HCT116 (cell line): ENCODE measurements around the gene C12orf43. TPM values are rescaled to one million over a fixed set of nuclear protein-coding genes. Genes with fewer than 3 reads are reported as not detected.

Experiments
- ATAC-seq: fragments of 200-7000 bp; cut with Tn5 transposase; 2 replicates; pipeline ENCODE4 v1.9.1; 2020; ENCODE audit warnings: mild to moderate bottlenecking, moderate library complexity
- BruUV-seq: library from RNA; stranded (reverse); fragments of 400-500 nt; replicated peaks from 2 replicates; lab custom pipeline; 2021; lab: Mats Ljungman, UMichigan
- CTCF ChIA-PET: fragments of 300-600 bp; sonication (Branson Sonifier 250); formaldehyde crosslinking; loops from one replicate; lab custom pipeline; 2021; ENCODE audit warnings: antibody characterized with exemption; lab: Charles Lee
- POLR2A ChIA-PET: fragments of 300-600, 350-600 bp; sonication (Branson Sonifier 250); formaldehyde crosslinking; loops from one replicate; lab custom pipeline; 2021; ENCODE audit warnings: antibody characterized with exemption; lab: Charles Lee
- RAD21 ChIA-PET, 2 experiments: fragments of 300-600 bp; sonication (Branson Sonifier 250); formaldehyde crosslinking; loops; one replicate each; lab custom pipeline; 2023; ENCODE audit warnings: low total read pairs in 2 of 2; ENCODE audit not compliant: uncharacterized antibody in 2 of 2, unreplicated experiment in 2 of 2, low non-redundant PET in 1 of 2; lab: Charles Lee
- DNase-seq: peaks from one replicate; pipeline ENCODE4 v3.0.0-alpha.2; 2010; ENCODE audit warnings: low read depth, low spot score
- H2AFZ ChIP-seq: fragments of 200-600 bp; shearing (Covaris generic), sonication (generic); 2 replicates; pipeline ENCODE4 v1.6.1; 2017; ENCODE audit warnings: low read depth, mixed run types, mixed read lengths, antibody characterized with exemption, low read length; ENCODE audit not compliant: poor library complexity, severe bottlenecking
- H3K27ac ChIP-seq: 2 replicates; pipeline ENCODE4 v1.5.1; 2012; ENCODE audit warnings: low read depth, low read length
- H3K27me3 ChIP-seq: fragments of 200-600 bp; sonication (generic); 2 replicates; pipeline ENCODE4 v1.6.1; 2016; ENCODE audit warnings: mixed run types, low read length, mixed read lengths; ENCODE audit not compliant: insufficient read depth
- H3K36me3 ChIP-seq, 2 experiments: fragments of 200-500 bp in 1 of 2; fragments of 200-600 bp in 1 of 2; sonication (Bioruptor generic) in 1 of 2; sonication (generic) in 1 of 2; 2 replicates each; pipeline versions ENCODE4 v1.5.1 to v1.6.1; 2014 to 2016; ENCODE audit warnings: low read length in 2 of 2, inconsistent platforms in 1 of 2, mixed read lengths in 1 of 2, mixed run types in 1 of 2; ENCODE audit not compliant: insufficient read depth in 2 of 2, control insufficient read depth in 1 of 2
- H3K4me1 ChIP-seq, 2 experiments: fragments of 200-600 bp in 1 of 2; sonication (generic) in 1 of 2; 2 replicates each; pipeline versions ENCODE4 v1.5.1 to v1.6.1; 2012 to 2017; ENCODE audit warnings: low read length in 2 of 2, inconsistent platforms in 1 of 2, mild to moderate bottlenecking in 1 of 2, mixed read lengths in 1 of 2, mixed run types in 1 of 2, moderate library complexity in 1 of 2; ENCODE audit not compliant: insufficient read depth in 2 of 2, control insufficient read depth in 1 of 2
- H3K4me2 ChIP-seq: fragments of 200-600 bp; sonication (generic); 2 replicates; pipeline ENCODE4 v1.6.1; 2017; ENCODE audit warnings: mixed run types, low read length, mixed read lengths
- H3K4me3 ChIP-seq, 2 experiments: fragments of 200-600 bp in 1 of 2; sonication (generic) in 1 of 2; replicated peaks in 1 of 2; 2 replicates each; pipeline ENCODE4 v1.5.1; 2011 to 2016; ENCODE audit warnings: low read length in 2 of 2, control low read depth in 1 of 2, low read depth in 1 of 2, mild to moderate bottlenecking in 1 of 2, mixed read lengths in 1 of 2, mixed run types in 1 of 2
- H3K79me2 ChIP-seq: fragments of 200-600 bp; sonication (generic); 2 replicates; pipeline ENCODE4 v1.6.1; 2017; ENCODE audit warnings: mild to moderate bottlenecking, mixed run types, low read length, moderate library complexity, mixed read lengths; ENCODE audit not compliant: insufficient read depth
- H3K9ac ChIP-seq: fragments of 200-600 bp; sonication (generic); 2 replicates; pipeline ENCODE4 v1.6.1; 2016; ENCODE audit warnings: low read length, mixed read lengths
- H3K9me2 ChIP-seq: fragments of 200-600 bp; sonication (generic), shearing (Covaris generic); 2 replicates; pipeline ENCODE4 v1.6.1; 2017; ENCODE audit warnings: mixed run types, mild to moderate bottlenecking, moderate library complexity; ENCODE audit not compliant: insufficient read depth
- H3K9me3 ChIP-seq, 2 experiments: fragments of 200-500 bp in 1 of 2; fragments of 200-600 bp in 1 of 2; sonication (Bioruptor generic) in 1 of 2; sonication (generic) in 1 of 2; 2 replicates each; pipeline ENCODE4 v1.6.1; 2014 to 2017; ENCODE audit warnings: low read length in 2 of 2, mixed read lengths in 2 of 2, inconsistent platforms in 1 of 2, low read depth in 1 of 2, mild to moderate bottlenecking in 1 of 2, mixed run types in 1 of 2, moderate library complexity in 1 of 2; ENCODE audit not compliant: control insufficient read depth in 1 of 2, insufficient read depth in 1 of 2
- H4K20me1 ChIP-seq: fragments of 200-600 bp; sonication (generic), shearing (Covaris generic); 2 replicates; pipeline ENCODE4 v1.6.1; 2017; ENCODE audit warnings: mixed run types, mild to moderate bottlenecking, moderate library complexity; ENCODE audit not compliant: insufficient read depth
- CBX3 ChIP-seq: IDR thresholded peaks from 2 replicates; pipeline ENCODE4 v1.6.1; 2012; ENCODE audit warnings: low read depth
- CEBPB ChIP-seq: IDR thresholded peaks from 2 replicates; pipeline ENCODE4 v1.6.1; 2012; ENCODE audit warnings: low read depth
- EGR1 ChIP-seq: IDR thresholded peaks from 2 replicates; pipeline ENCODE4 v1.6.1; 2012; ENCODE audit warnings: low read depth
- ELF1 ChIP-seq: IDR thresholded peaks from 2 replicates; pipeline ENCODE4 v1.6.1; 2012; ENCODE audit warnings: low read depth, borderline replicate concordance
- EZH2 ChIP-seq: fragments of 200-600 bp; sonication (generic); IDR thresholded peaks from 2 replicates; pipeline ENCODE4 v1.6.1; 2017; ENCODE audit warnings: antibody characterized with exemption, mixed run types
- SIN3A ChIP-seq: IDR thresholded peaks from 2 replicates; pipeline ENCODE4 v1.6.1; 2012; ENCODE audit warnings: low read depth
- SP1 ChIP-seq: IDR thresholded peaks from 2 replicates; pipeline ENCODE4 v1.6.1; 2012; ENCODE audit warnings: low read depth
- TCF7L2 ChIP-seq: IDR thresholded peaks from 2 replicates; pipeline ENCODE4 v1.7.0; 2011; ENCODE audit warnings: borderline replicate concordance, inconsistent platforms; ENCODE audit not compliant: insufficient read depth, insufficient read length; ENCODE audit errors: extremely low read depth
- ZFX ChIP-seq: fragments of 450-650 bp; IDR thresholded peaks from 2 replicates; pipeline ENCODE4 v1.6.1; 2017
- ZNF274 ChIP-seq: fragments of 200-500 bp; sonication (Bioruptor generic); IDR thresholded peaks from 2 replicates; pipeline ENCODE4 v1.6.1; 2014; ENCODE audit warnings: mild to moderate bottlenecking, low read depth, low read length, inconsistent platforms
- intact Hi-C: fragments of 100-400 bp; cut with micrococcal nuclease; formaldehyde crosslinking; loops from 2 replicates; pipeline ENCODE4 v1.10.0; 2022
- total RNA-seq: library from RNA; stranded (reverse); gene quantifications from one replicate; pipeline ENCODE4 v1.2.1, GENCODE V29; 2021; ENCODE audit not compliant: unreplicated experiment
- TF ChIP-seq, protein P1 (sequence below): IDR thresholded peaks from 2 replicates; pipeline ENCODE4 v1.6.1; 2011; ENCODE audit warnings: mild to moderate bottlenecking, low read length, moderate library complexity; ENCODE audit not compliant: insufficient replicate concordance; ENCODE audit errors: extremely low read depth
- TF ChIP-seq, protein P2 (sequence below), 3 experiments: fragments of 200-600 bp in 1 of 3; sonication (generic) in 1 of 3; IDR thresholded peaks in 2 of 3; conservative IDR thresholded peaks in 1 of 3; 2 replicates each; pipeline ENCODE4 v1.5.1; 2012 to 2017; ENCODE audit warnings: low read depth in 2 of 3, low read length in 2 of 3, antibody characterized with exemption in 1 of 3, borderline replicate concordance in 1 of 3, control low read depth in 1 of 3, mild to moderate bottlenecking in 1 of 3, mixed read lengths in 1 of 3, mixed run types in 1 of 3, moderate library complexity in 1 of 3; ENCODE audit not compliant: insufficient read depth in 1 of 3
- TF ChIP-seq, protein P3 (sequence below): IDR thresholded peaks from 2 replicates; pipeline ENCODE4 v1.6.1; 2012; ENCODE audit warnings: low read depth

C12orf43 gene
- total RNA-seq, 1 experiment from 2014 or later = 16.2 TPM

DNA sequence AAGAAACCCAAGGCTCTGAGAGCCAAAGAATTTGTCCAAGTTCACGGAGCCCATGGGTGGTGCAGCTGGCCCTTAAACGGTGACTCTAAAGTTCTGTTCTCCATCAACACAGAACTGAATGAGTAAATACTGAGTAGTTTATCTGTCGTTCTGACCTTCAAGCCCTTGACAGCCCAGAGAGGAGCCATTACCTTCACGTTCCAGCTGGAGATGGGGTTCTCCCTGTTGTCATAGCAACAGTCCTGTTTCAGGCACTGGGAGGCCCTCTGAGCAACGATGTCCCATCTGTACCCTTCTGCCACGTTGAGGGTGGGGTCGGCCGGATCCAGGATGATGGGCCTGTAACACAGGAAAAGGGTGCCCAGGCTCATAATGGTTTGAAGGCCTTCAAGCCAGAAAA lies 7.5 kb upstream of the C12orf43 start:
- intact Hi-C loops = no loop called here
- H4K20me1 ChIP-seq = no peaks in the 10 kb centered on the region
- ChIA-PET RAD21 (no interaction called here), POLR2A (no interaction called here), CTCF (no interaction called here)
- H3K27ac ChIP-seq = no peak overlapping the region
- no peaks in the 10 kb centered on the region for H3K9me3 ChIP-seq
- no peak overlapping the region for H2AFZ ChIP-seq
- no peak overlapping the region for H3K4me3 ChIP-seq
- no peaks in the 10 kb centered on the region for H3K36me3 ChIP-seq
- H3K9me2 ChIP-seq = no peaks in the 10 kb centered on the region
- H3K79me2 ChIP-seq = no peaks in the 10 kb centered on the region
- no peak for TF ChIP-seq EZH2
- TF ChIP-seq SIN3A = no peak
- no peak for TF ChIP-seq ELF1
- TF ChIP-seq, protein P1, sequence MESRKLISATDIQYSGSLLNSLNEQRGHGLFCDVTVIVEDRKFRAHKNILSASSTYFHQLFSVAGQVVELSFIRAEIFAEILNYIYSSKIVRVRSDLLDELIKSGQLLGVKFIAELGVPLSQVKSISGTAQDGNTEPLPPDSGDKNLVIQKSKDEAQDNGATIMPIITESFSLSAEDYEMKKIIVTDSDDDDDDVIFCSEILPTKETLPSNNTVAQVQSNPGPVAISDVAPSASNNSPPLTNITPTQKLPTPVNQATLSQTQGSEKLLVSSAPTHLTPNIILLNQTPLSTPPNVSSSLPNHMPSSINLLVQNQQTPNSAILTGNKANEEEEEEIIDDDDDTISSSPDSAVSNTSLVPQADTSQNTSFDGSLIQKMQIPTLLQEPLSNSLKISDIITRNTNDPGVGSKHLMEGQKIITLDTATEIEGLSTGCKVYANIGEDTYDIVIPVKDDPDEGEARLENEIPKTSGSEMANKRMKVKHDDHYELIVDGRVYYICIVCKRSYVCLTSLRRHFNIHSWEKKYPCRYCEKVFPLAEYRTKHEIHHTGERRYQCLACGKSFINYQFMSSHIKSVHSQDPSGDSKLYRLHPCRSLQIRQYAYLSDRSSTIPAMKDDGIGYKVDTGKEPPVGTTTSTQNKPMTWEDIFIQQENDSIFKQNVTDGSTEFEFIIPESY = no peak
- TF ChIP-seq ZNF274 = no peak
- no peak for TF ChIP-seq TCF7L2
- no peak for TF ChIP-seq EGR1
- no peak for TF ChIP-seq ZFX
- TF ChIP-seq SP1 = no peak
- TF ChIP-seq, protein P2, sequence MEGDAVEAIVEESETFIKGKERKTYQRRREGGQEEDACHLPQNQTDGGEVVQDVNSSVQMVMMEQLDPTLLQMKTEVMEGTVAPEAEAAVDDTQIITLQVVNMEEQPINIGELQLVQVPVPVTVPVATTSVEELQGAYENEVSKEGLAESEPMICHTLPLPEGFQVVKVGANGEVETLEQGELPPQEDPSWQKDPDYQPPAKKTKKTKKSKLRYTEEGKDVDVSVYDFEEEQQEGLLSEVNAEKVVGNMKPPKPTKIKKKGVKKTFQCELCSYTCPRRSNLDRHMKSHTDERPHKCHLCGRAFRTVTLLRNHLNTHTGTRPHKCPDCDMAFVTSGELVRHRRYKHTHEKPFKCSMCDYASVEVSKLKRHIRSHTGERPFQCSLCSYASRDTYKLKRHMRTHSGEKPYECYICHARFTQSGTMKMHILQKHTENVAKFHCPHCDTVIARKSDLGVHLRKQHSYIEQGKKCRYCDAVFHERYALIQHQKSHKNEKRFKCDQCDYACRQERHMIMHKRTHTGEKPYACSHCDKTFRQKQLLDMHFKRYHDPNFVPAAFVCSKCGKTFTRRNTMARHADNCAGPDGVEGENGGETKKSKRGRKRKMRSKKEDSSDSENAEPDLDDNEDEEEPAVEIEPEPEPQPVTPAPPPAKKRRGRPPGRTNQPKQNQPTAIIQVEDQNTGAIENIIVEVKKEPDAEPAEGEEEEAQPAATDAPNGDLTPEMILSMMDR (IDR thresholded peaks at IDR 0.05 in 2 of 3, conservative IDR thresholded peaks at IDR 0.05 in 1 of 3; ENCODE audit: borderline replicate concordance in 1 of 3, insufficient read depth in 1 of 3, low read depth in 2 of 3, low read length in 2 of 3) = no peak
- TF ChIP-seq CEBPB = no peak
- TF ChIP-seq, protein P3, sequence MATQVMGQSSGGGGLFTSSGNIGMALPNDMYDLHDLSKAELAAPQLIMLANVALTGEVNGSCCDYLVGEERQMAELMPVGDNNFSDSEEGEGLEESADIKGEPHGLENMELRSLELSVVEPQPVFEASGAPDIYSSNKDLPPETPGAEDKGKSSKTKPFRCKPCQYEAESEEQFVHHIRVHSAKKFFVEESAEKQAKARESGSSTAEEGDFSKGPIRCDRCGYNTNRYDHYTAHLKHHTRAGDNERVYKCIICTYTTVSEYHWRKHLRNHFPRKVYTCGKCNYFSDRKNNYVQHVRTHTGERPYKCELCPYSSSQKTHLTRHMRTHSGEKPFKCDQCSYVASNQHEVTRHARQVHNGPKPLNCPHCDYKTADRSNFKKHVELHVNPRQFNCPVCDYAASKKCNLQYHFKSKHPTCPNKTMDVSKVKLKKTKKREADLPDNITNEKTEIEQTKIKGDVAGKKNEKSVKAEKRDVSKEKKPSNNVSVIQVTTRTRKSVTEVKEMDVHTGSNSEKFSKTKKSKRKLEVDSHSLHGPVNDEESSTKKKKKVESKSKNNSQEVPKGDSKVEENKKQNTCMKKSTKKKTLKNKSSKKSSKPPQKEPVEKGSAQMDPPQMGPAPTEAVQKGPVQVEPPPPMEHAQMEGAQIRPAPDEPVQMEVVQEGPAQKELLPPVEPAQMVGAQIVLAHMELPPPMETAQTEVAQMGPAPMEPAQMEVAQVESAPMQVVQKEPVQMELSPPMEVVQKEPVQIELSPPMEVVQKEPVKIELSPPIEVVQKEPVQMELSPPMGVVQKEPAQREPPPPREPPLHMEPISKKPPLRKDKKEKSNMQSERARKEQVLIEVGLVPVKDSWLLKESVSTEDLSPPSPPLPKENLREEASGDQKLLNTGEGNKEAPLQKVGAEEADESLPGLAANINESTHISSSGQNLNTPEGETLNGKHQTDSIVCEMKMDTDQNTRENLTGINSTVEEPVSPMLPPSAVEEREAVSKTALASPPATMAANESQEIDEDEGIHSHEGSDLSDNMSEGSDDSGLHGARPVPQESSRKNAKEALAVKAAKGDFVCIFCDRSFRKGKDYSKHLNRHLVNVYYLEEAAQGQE = no peak
- no peak for TF ChIP-seq CBX3
- DNase-seq (no peak), ATAC-seq (no peak)
- H3K4me2 ChIP-seq = no peak overlapping the region
- peaks cover 0 to 8% of the 10 kb centered on the region in 2 experiments; a peak in 1 of 4 replicates for H3K4me1 ChIP-seq
- no peak overlapping the region for H3K9ac ChIP-seq
- no TSS peak for BruUV-seq
- no peaks in the 10 kb centered on the region for H3K27me3 ChIP-seq
